Esophagus muscularis mucosa (tissue), 4 donors: ENCODE results near the gene SPSB1.
A peak's percentile ranks its signal among the peaks of the same experiment; 100 is the strongest.

Experiments used
- EP300 ChIP-seq: sonication (generic); formaldehyde crosslinking; IDR thresholded peaks from one replicate; pipeline ENCODE4 v1.6.1; 2017; ENCODE audit warnings: antibody characterized with exemption
- POLR2A ChIP-seq: fragments of 450-650 bp; IDR thresholded peaks from one replicate; pipeline ENCODE4 v1.6.1; 2017; ENCODE audit warnings: antibody characterized with exemption, moderate library complexity, mild to moderate bottlenecking, low read depth
- TF ChIP-seq, protein P1 (sequence below), 3 experiments: fragments of 200-600 bp in 2 of 3; fragments of 450-650 bp in 1 of 3; sonication (generic) in 2 of 3; IDR thresholded peaks; one replicate each; pipeline ENCODE4 v1.5.1; 2017 to 2019; ENCODE audit warnings: antibody characterized with exemption in 3 of 3, mild to moderate bottlenecking in 2 of 3, moderate library complexity in 1 of 3

DNA sequence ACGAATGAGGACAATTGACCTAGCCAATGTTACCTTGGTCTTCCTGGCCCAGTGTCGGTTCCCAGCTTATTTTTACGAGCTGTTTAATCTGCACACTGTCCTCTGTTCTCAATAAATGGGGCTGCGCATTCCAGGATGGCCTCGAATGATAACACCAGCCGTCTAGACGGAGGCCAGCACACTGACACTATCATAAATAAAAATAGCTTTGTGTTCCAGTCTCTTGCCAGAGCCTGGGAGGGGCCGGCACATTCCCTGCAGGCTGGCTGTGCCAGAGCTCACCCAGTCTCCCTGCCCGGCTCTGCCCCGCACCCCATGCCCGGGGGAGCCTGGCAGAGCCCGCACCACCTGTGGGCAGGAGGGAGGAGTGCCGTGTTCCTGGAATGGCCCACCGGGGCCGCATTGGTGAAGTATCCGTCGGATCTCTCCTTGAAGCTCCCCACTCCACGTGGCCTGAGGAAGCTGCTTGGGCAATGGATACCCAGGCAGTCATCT lies 92.1 kb downstream of the SPSB1 start:
- TF ChIP-seq POLR2A (no peak), EP300 (no peak)
- TF ChIP-seq, protein P1, sequence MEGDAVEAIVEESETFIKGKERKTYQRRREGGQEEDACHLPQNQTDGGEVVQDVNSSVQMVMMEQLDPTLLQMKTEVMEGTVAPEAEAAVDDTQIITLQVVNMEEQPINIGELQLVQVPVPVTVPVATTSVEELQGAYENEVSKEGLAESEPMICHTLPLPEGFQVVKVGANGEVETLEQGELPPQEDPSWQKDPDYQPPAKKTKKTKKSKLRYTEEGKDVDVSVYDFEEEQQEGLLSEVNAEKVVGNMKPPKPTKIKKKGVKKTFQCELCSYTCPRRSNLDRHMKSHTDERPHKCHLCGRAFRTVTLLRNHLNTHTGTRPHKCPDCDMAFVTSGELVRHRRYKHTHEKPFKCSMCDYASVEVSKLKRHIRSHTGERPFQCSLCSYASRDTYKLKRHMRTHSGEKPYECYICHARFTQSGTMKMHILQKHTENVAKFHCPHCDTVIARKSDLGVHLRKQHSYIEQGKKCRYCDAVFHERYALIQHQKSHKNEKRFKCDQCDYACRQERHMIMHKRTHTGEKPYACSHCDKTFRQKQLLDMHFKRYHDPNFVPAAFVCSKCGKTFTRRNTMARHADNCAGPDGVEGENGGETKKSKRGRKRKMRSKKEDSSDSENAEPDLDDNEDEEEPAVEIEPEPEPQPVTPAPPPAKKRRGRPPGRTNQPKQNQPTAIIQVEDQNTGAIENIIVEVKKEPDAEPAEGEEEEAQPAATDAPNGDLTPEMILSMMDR (IDR thresholded peaks at IDR 0.05), result peak in 1 of 3 experiments; percentile 14
